ENCODE data around the gene TADA2A.

DNA sequence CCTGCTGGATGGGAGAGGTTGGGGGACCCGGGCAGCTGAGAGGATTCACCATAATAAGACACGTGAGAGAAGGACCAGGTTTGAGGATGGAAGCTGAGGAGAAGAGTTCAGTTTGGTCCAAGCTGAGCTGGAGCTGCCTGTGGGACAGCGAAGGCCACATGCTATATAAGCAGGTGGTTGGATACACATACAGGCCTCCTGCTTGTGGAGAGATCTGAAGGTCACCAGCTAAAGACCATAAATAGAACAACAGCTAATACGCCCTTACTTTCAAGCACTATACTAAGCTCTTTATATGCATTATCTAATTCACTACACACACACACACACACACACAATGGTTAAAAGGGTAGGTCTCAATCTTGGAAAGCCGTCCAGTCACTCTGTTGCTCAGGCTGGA is 115.1 kb downstream of the TADA2A start:
- TF ChIP-seq FOXM1 (IDR thresholded peaks at IDR 0.05; ENCODE audit: borderline replicate concordance) (no peak), TARDBP (IDR thresholded peaks at IDR 0.05) (no peak), SP1 (IDR thresholded peaks at IDR 0.05) (no peak), BHLHE40 (IDR thresholded peaks at IDR 0.05; ENCODE audit: borderline replicate concordance) (no peak), ARNT (IDR thresholded peaks at IDR 0.05) (no peak), NFRKB (IDR thresholded peaks at IDR 0.05) (no peak), HDGF (IDR thresholded peaks at IDR 0.05; ENCODE audit: borderline replicate concordance) (no peak)

Measured in HEK293T (cell line).